AG08396 (cell line): ENCODE data around the gene GPRIN3.

ENCODE experiments used
- DNase-seq: peaks from one replicate; pipeline ENCODE4 v3.0.0; 2012; ENCODE audit warnings: low spot score, mixed read lengths

GPRIN3 gene

GRCh38 chr4:89290727-89291516, 16.7 kb downstream of the GPRIN3 start:
- DNase-seq = no peak

- no peak for DNase-seq
These were observed 18.3 kb downstream of the GPRIN3 start for GRCh38 chr4:89289312-89289711.

- DNase-seq = no peak
These were observed 19.2 kb downstream of the GPRIN3 start for GRCh38 chr4:89288430-89288829.

GRCh38 chr4:89287945-89288344, 19.7 kb downstream of the GPRIN3 start:
- no peak for DNase-seq

GRCh38 chr4:89285745-89286144, 21.9 kb downstream of the GPRIN3 start:
- DNase-seq = no peak

GRCh38 chr4:89284828-89285227, 22.8 kb downstream of the GPRIN3 start:
- DNase-seq = no peak

GRCh38 chr4:89284020-89284424, 23.6 kb downstream of the GPRIN3 start:
- no peak for DNase-seq

- DNase-seq = no peak
These were observed 24.2 kb downstream of the GPRIN3 start for GRCh38 chr4:89283226-89284009.

- DNase-seq = no peak
These were observed 28.2 kb downstream of the GPRIN3 start for GRCh38 chr4:89279385-89279784.

GRCh38 chr4:89277412-89277811, 30.2 kb downstream of the GPRIN3 start:
- no peak for DNase-seq

- no peak for DNase-seq
These were observed 31.3 kb downstream of the GPRIN3 start for GRCh38 chr4:89276296-89276695.

GRCh38 chr4:89275587-89275986, 32.0 kb downstream of the GPRIN3 start:
- DNase-seq = no peak

GRCh38 chr4:89273741-89274141, 33.9 kb downstream of the GPRIN3 start:
- no peak for DNase-seq

GRCh38 chr4:89270792-89271191, 36.8 kb downstream of the GPRIN3 start:
- no peak for DNase-seq

- DNase-seq = no peak
These were observed 38.4 kb downstream of the GPRIN3 start for GRCh38 chr4:89269121-89269666.

- no peak for DNase-seq
These were observed 38.9 kb downstream of the GPRIN3 start for GRCh38 chr4:89268679-89269078.

GRCh38 chr4:89267846-89268245, 39.8 kb downstream of the GPRIN3 start:
- DNase-seq = no peak

GRCh38 chr4:89267392-89267791, 40.2 kb downstream of the GPRIN3 start:
- no peak for DNase-seq

- no peak for DNase-seq
These were observed 41.5 kb downstream of the GPRIN3 start for GRCh38 chr4:89266128-89266527.

GRCh38 chr4:89263265-89263664, 44.3 kb downstream of the GPRIN3 start:
- DNase-seq = no peak

- DNase-seq = no peak
These were observed 48.1 kb downstream of the GPRIN3 start for GRCh38 chr4:89259301-89260028.

- no peak for DNase-seq
These were observed 49.1 kb downstream of the GPRIN3 start for GRCh38 chr4:89258506-89258905.
